ENCODE results near the gene OLFM2. TPM values are rescaled to one million over a fixed set of nuclear protein-coding genes. Genes with fewer than 3 reads are reported as not detected.

OLFM2 gene
- total and polyA plus RNA-seq, 4 experiments from 2014 or later = 5.0 to 10.4 (median 9.4) TPM

- intact Hi-C loops (cut with micrococcal nuclease) = no loop called here
- Mint-ChIP-seq H3K4me1 (peaks cover 32 to 84% (median 63%) of the 10 kb centered on the region in 4 donors), H3K27ac (peak overlapping the region; percentile 35 to 97 (median 88)), H3K36me3 (peaks cover 12 to 13% of the 10 kb centered on the region in 2 donors), H3K9me3 (no peaks in the 10 kb centered on the region), H3K27me3 (no peaks in the 10 kb centered on the region), H3K4me3 (peak overlapping the region; percentile 64 to 100 (median 94))
- H3K27me3 ChIP-seq (ENCODE audit: insufficient read depth, low read length) = no peaks in the 10 kb centered on the region
- peaks cover 69% of the 10 kb centered on the region for H3K4me1 ChIP-seq (ENCODE audit: insufficient read depth, low read length)
- no peak for DNase-seq
- POLR2A ChIA-PET (ENCODE audit: partially characterized antibody) = interaction anchor here (0.9 to 3.7 kb wide), 4 partner anchors 18 to 88 kb away, joined by 3 to 40 read pairs (median 15); partner anchors contain the start of genes PIN1, UBL5 and ZNF846
- no peaks in the 10 kb centered on the region for H3K36me3 ChIP-seq (ENCODE audit: insufficient read depth, low read length)
- H3K4me3 ChIP-seq (ENCODE audit: low read length in 2 of 2) = no peak overlapping the region
- H3K27ac ChIP-seq (ENCODE audit: low read depth, low read length) = peak overlapping the region; percentile 60
- CTCF ChIA-PET (ENCODE audit: partially characterized antibody) = interaction anchor here (1.0 to 2.5 kb wide), 3 partner anchors 11 to 22 kb away, joined by 3 to 10 read pairs (median 6); partner anchors contain the start of gene PIN1
- H3K9me3 ChIP-seq (ENCODE audit: control insufficient read depth in 1 of 2, low read length in 2 of 2) = no peaks in the 10 kb centered on the region
Observed at GRCh38 chr19:9856609-9857008, 79.7 kb downstream of the OLFM2 start.

DNA sequence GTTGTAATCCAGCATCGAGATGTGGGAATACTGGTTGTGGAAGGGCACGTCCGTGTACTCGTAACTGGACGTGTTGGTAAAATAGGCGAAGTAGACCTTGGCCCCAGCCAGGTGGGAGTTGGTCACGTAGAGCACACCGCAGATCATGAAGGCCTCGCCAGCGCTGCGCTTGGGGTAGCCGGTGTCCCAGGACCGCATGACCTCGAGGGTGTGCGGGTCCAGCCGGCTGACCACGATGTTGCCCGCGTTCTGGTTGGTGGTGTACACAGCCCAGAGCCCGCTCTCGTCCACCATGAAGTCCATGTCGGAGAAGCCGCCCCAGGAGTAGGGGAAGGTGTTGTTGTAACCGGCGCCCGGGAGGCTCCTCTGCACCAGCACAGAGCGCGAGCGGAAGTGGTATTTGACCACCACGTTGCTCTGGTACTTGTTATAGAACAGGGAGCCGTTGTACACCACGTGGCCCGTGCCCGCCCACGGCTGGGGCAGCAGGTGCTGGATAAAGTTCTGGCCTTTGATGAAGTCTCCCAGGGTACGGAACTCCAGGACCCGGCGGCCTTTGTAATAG, 82.0 kb downstream of the OLFM2 start:
- no peak overlapping the region for H3K27ac ChIP-seq (ENCODE audit: low read depth, low read length)
- DNase-seq = no peak
- Mint-ChIP-seq H3K27ac (peak overlapping the region in 3 of 7 donors; percentile 18 to 52 (median 23)), H3K36me3 (peaks cover 13 to 22% of the 10 kb centered on the region in 2 donors), H3K27me3 (no peaks in the 10 kb centered on the region), H3K4me1 (peaks cover 27 to 66% (median 53%) of the 10 kb centered on the region in 4 donors), H3K4me3 (peak overlapping the region in 1 of 8 donors; percentile 30), H3K9me3 (no peaks in the 10 kb centered on the region)
- H3K36me3 ChIP-seq (ENCODE audit: insufficient read depth, low read length) = no peaks in the 10 kb centered on the region
- no peak overlapping the region for H3K4me3 ChIP-seq (ENCODE audit: low read length in 2 of 2)
- ChIA-PET POLR2A (ENCODE audit: partially characterized antibody) (no interaction called here), CTCF (ENCODE audit: partially characterized antibody) (no interaction called here)
- no peaks in the 10 kb centered on the region for H3K27me3 ChIP-seq (ENCODE audit: insufficient read depth, low read length)
- H3K4me1 ChIP-seq (ENCODE audit: insufficient read depth, low read length) = peaks cover 47% of the 10 kb centered on the region
- H3K9me3 ChIP-seq (ENCODE audit: control insufficient read depth in 1 of 2, low read length in 2 of 2) = no peaks in the 10 kb centered on the region
- intact Hi-C loops (cut with micrococcal nuclease) = no loop called here

GRCh38 chr19:9850235-9850959, 85.9 kb downstream of the OLFM2 start:
- DNase-seq = no peak
- no peaks in the 10 kb centered on the region for H3K9me3 ChIP-seq (ENCODE audit: control insufficient read depth in 1 of 2, low read length in 2 of 2)
- no peaks in the 10 kb centered on the region for H3K9me3 Mint-ChIP-seq
- peak overlapping the region in 2 of 7 donors; percentile 29 to 88 for H3K27ac Mint-ChIP-seq
- H3K27me3 Mint-ChIP-seq = no peaks in the 10 kb centered on the region
- POLR2A ChIA-PET (ENCODE audit: partially characterized antibody) = interaction anchor here (0.8 to 1.0 kb wide), 2 partner anchors 15 to 50 kb away, joined by 3 to 5 read pairs; partner anchors contain the start of gene PIN1
- no peak overlapping the region for H3K4me3 ChIP-seq (ENCODE audit: low read length in 2 of 2)
- intact Hi-C loops (cut with micrococcal nuclease) = no loop called here
- H3K27me3 ChIP-seq (ENCODE audit: insufficient read depth, low read length) = no peaks in the 10 kb centered on the region
- H3K36me3 ChIP-seq (ENCODE audit: insufficient read depth, low read length) = peaks cover 22% of the 10 kb centered on the region
- peaks cover 14 to 42% of the 10 kb centered on the region in 2 donors for H3K36me3 Mint-ChIP-seq
- CTCF ChIA-PET (ENCODE audit: partially characterized antibody) = no interaction called here
- H3K4me3 Mint-ChIP-seq = no peak overlapping the region
- H3K27ac ChIP-seq (ENCODE audit: low read depth, low read length) = no peak overlapping the region
- peaks cover 19% of the 10 kb centered on the region for H3K4me1 ChIP-seq (ENCODE audit: insufficient read depth, low read length)
- H3K4me1 Mint-ChIP-seq = peaks cover 15 to 46% (median 31%) of the 10 kb centered on the region in 4 donors

DNA sequence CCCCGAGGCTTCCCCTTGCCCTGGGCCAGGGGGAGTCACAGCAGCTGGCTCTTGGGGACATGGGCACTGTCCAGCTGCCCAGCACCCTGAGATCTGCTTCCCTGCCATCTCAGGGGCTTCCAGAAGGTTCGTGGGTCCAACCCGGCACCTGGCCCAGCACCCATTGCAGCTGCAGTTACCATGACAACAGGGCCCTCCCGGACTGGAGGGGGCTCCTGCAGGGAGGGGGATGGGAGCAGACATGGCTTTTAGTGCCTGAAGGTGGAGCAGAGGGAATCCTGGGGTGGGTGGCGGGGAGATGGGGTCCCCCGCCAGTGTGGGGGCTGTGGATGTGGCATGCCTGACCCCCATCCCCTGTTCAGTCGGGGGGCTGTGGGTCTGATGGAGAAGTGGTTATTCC, 86.5 kb downstream of the OLFM2 start:
- H3K4me3 Mint-ChIP-seq = no peak overlapping the region
- Histone ChIP-seq H3K4me1 (ENCODE audit: insufficient read depth, low read length) (peaks cover 19% of the 10 kb centered on the region), H3K36me3 (ENCODE audit: insufficient read depth, low read length) (peaks cover 23% of the 10 kb centered on the region), H3K27ac (ENCODE audit: low read depth, low read length) (no peak overlapping the region), H3K4me3 (ENCODE audit: low read length in 2 of 2) (no peak overlapping the region), H3K27me3 (ENCODE audit: insufficient read depth, low read length) (no peaks in the 10 kb centered on the region), H3K9me3 (ENCODE audit: control insufficient read depth in 1 of 2, low read length in 2 of 2) (no peaks in the 10 kb centered on the region)
- peak overlapping the region in 1 of 7 donors; percentile 42 for H3K27ac Mint-ChIP-seq
- H3K9me3 Mint-ChIP-seq = no peaks in the 10 kb centered on the region
- CTCF ChIA-PET (ENCODE audit: partially characterized antibody) = no interaction called here
- intact Hi-C loops (cut with micrococcal nuclease) = no loop called here
- no peaks in the 10 kb centered on the region for H3K27me3 Mint-ChIP-seq
- POLR2A ChIA-PET (ENCODE audit: partially characterized antibody) = no interaction called here
- DNase-seq = no peak
- peaks cover 20 to 47% of the 10 kb centered on the region in 2 donors for H3K36me3 Mint-ChIP-seq
- H3K4me1 Mint-ChIP-seq = peaks cover 17 to 47% (median 32%) of the 10 kb centered on the region in 4 donors

GRCh38 chr19:9848762-9849161, 87.6 kb downstream of the OLFM2 start:
- Histone ChIP-seq H3K9me3 (ENCODE audit: control insufficient read depth in 1 of 2, low read length in 2 of 2) (no peaks in the 10 kb centered on the region), H3K36me3 (ENCODE audit: insufficient read depth, low read length) (peaks cover 33% of the 10 kb centered on the region), H3K4me1 (ENCODE audit: insufficient read depth, low read length) (peaks cover 13% of the 10 kb centered on the region), H3K27me3 (ENCODE audit: insufficient read depth, low read length) (no peaks in the 10 kb centered on the region), H3K4me3 (ENCODE audit: low read length in 2 of 2) (no peak overlapping the region), H3K27ac (ENCODE audit: low read depth, low read length) (no peak overlapping the region)
- ChIA-PET CTCF (ENCODE audit: partially characterized antibody) (no interaction called here), POLR2A (ENCODE audit: partially characterized antibody) (interaction anchor here (1.2 kb wide), 1 partner anchor 9 kb away, joined by 3 read pairs; no protein-coding TSS in a partner anchor)
- H3K27ac Mint-ChIP-seq = peak overlapping the region in 2 of 7 donors; percentile 30 to 70
- peaks cover 0 to 2% (median 0%) of the 10 kb centered on the region in 8 donors for H3K9me3 Mint-ChIP-seq
- peaks cover 16 to 42% (median 25%) of the 10 kb centered on the region in 4 donors for H3K4me1 Mint-ChIP-seq
- intact Hi-C loops (cut with micrococcal nuclease) = loop anchor here (1.0 kb wide), 1 partner anchor 66 kb away; no protein-coding TSS in a partner anchor
- no peaks in the 10 kb centered on the region for H3K27me3 Mint-ChIP-seq
- DNase-seq = no peak
- peaks cover 20 to 49% of the 10 kb centered on the region in 2 donors for H3K36me3 Mint-ChIP-seq
- no peak overlapping the region for H3K4me3 Mint-ChIP-seq

GRCh38 chr19:9848060-9848459, 88.3 kb downstream of the OLFM2 start:
- no peak overlapping the region for H3K27ac ChIP-seq (ENCODE audit: low read depth, low read length)
- H3K9me3 ChIP-seq (ENCODE audit: control insufficient read depth in 1 of 2, low read length in 2 of 2) = no peaks in the 10 kb centered on the region
- intact Hi-C loops (cut with micrococcal nuclease) = loop anchor here (1.0 kb wide), 1 partner anchor 66 kb away; no protein-coding TSS in a partner anchor
- Mint-ChIP-seq H3K36me3 (peaks cover 26 to 55% of the 10 kb centered on the region in 2 donors), H3K4me1 (peaks cover 15 to 42% (median 22%) of the 10 kb centered on the region in 4 donors), H3K27me3 (no peaks in the 10 kb centered on the region), H3K4me3 (no peak overlapping the region), H3K9me3 (peaks cover 0 to 2% (median 0%) of the 10 kb centered on the region in 8 donors), H3K27ac (peak overlapping the region in 2 of 7 donors; percentile 15 to 56)
- H3K27me3 ChIP-seq (ENCODE audit: insufficient read depth, low read length) = no peaks in the 10 kb centered on the region
- ChIA-PET CTCF (ENCODE audit: partially characterized antibody) (interaction anchor here (0.6 to 1.5 kb wide), 3 partner anchors 10 to 28 kb away, joined by 3 to 5 read pairs (median 3); no protein-coding TSS in a partner anchor), POLR2A (ENCODE audit: partially characterized antibody) (interaction anchor here (1.2 kb wide), 1 partner anchor 10 kb away, joined by 3 read pairs; no protein-coding TSS in a partner anchor)
- peaks cover 9% of the 10 kb centered on the region for H3K4me1 ChIP-seq (ENCODE audit: insufficient read depth, low read length)
- H3K36me3 ChIP-seq (ENCODE audit: insufficient read depth, low read length) = peaks cover 38% of the 10 kb centered on the region
- DNase-seq = peak in 4 of 5 donors; percentile 31 to 40 (median 37)
- H3K4me3 ChIP-seq (ENCODE audit: low read length in 2 of 2) = no peak overlapping the region

All from CD4-positive, alpha-beta memory T cell (primary cell).